ENCODE results near the gene SCN4A. TPM values are rescaled to one million over a fixed set of nuclear protein-coding genes. Genes with fewer than 3 reads are reported as not detected.

SCN4A gene
- total RNA-seq, 1 donor from 2014 or later = 0.43 TPM

- H3K4me2 ChIP-seq (ENCODE audit: low read length) = no peak overlapping the region
- FAIRE-seq (no peak), DNase-seq (ENCODE audit: low read depth) (no peak)
- Mint-ChIP-seq H3K36me3 (ENCODE audit: low read depth, unreplicated experiment) (no peaks in the 10 kb centered on the region), H3K4me3 (ENCODE audit: unreplicated experiment) (no peak overlapping the region), H3K4me1 (ENCODE audit: low read depth, unreplicated experiment) (no peaks in the 10 kb centered on the region), H3K9me3 (ENCODE audit: unreplicated experiment) (no peaks in the 10 kb centered on the region), H3K27ac (ENCODE audit: unreplicated experiment) (no peak overlapping the region), H3K27me3 (ENCODE audit: low read depth, unreplicated experiment) (peaks cover 28% of the 10 kb centered on the region)
- H3K9ac ChIP-seq (ENCODE audit: low read length) = no peak overlapping the region
- H2AFZ ChIP-seq (ENCODE audit: low read depth, low read length) = no peak overlapping the region
- TF ChIP-seq CTCF (IDR thresholded peaks at IDR 0.05; ENCODE audit: insufficient read depth, low read depth, low read length) (no peak), EZH2 (IDR thresholded peaks at IDR 0.05; ENCODE audit: insufficient read depth, low read length) (no peak)
- peaks cover 6% of the 10 kb centered on the region for H3K4me1 ChIP-seq (ENCODE audit: insufficient read depth, low read length)
- no peak overlapping the region for H3K27ac ChIP-seq (ENCODE audit: low read depth, low read length)
- no peaks in the 10 kb centered on the region for H3K79me2 ChIP-seq (ENCODE audit: insufficient read depth, low read length)
- no peaks in the 10 kb centered on the region for H3K9me3 ChIP-seq (ENCODE audit: insufficient read depth, low read depth, low read length)
- H3K36me3 ChIP-seq (ENCODE audit: insufficient read depth, low read length) = no peaks in the 10 kb centered on the region
- peaks cover 10% of the 10 kb centered on the region for H3K27me3 ChIP-seq (ENCODE audit: insufficient read depth, low read length)
- H4K20me1 ChIP-seq (ENCODE audit: insufficient read depth, low read length) = no peaks in the 10 kb centered on the region
- H3K4me3 ChIP-seq (ENCODE audit: insufficient read depth, low read depth, low read length) = no peak overlapping the region
Observed at GRCh38 chr17:63988127-63988478, 15.4 kb upstream of the SCN4A start.

GRCh38 chr17:63987221-63988126 lies 14.8 kb upstream of the SCN4A start:
- Mint-ChIP-seq H3K4me1 (ENCODE audit: low read depth, unreplicated experiment) (no peaks in the 10 kb centered on the region), H3K4me3 (ENCODE audit: unreplicated experiment) (no peak overlapping the region), H3K36me3 (ENCODE audit: low read depth, unreplicated experiment) (no peaks in the 10 kb centered on the region), H3K9me3 (ENCODE audit: unreplicated experiment) (no peaks in the 10 kb centered on the region), H3K27me3 (ENCODE audit: low read depth, unreplicated experiment) (peaks cover 25% of the 10 kb centered on the region), H3K27ac (ENCODE audit: unreplicated experiment) (no peak overlapping the region)
- H3K27me3 ChIP-seq (ENCODE audit: insufficient read depth, low read length) = peaks cover 7% of the 10 kb centered on the region
- TF ChIP-seq CTCF (IDR thresholded peaks at IDR 0.05; ENCODE audit: insufficient read depth, low read depth, low read length) (no peak), EZH2 (IDR thresholded peaks at IDR 0.05; ENCODE audit: insufficient read depth, low read length) (no peak)
- H3K4me2 ChIP-seq (ENCODE audit: low read length) = no peak overlapping the region
- no peaks in the 10 kb centered on the region for H4K20me1 ChIP-seq (ENCODE audit: insufficient read depth, low read length)
- no peaks in the 10 kb centered on the region for H3K9me3 ChIP-seq (ENCODE audit: insufficient read depth, low read depth, low read length)
- no peak overlapping the region for H3K4me3 ChIP-seq (ENCODE audit: insufficient read depth, low read depth, low read length)
- no peaks in the 10 kb centered on the region for H3K79me2 ChIP-seq (ENCODE audit: insufficient read depth, low read length)
- FAIRE-seq = no peak
- no peak overlapping the region for H3K27ac ChIP-seq (ENCODE audit: low read depth, low read length)
- no peak overlapping the region for H3K9ac ChIP-seq (ENCODE audit: low read length)
- DNase-seq (ENCODE audit: low read depth) = no peak
- H3K36me3 ChIP-seq (ENCODE audit: insufficient read depth, low read length) = no peaks in the 10 kb centered on the region
- H2AFZ ChIP-seq (ENCODE audit: low read depth, low read length) = no peak overlapping the region
- H3K4me1 ChIP-seq (ENCODE audit: insufficient read depth, low read length) = peaks cover 6% of the 10 kb centered on the region

- Histone ChIP-seq H2AFZ (ENCODE audit: low read depth, low read length) (no peak overlapping the region), H3K27me3 (ENCODE audit: insufficient read depth, low read length) (peaks cover under 1% of the 10 kb centered on the region), H3K9me3 (ENCODE audit: insufficient read depth, low read depth, low read length) (no peaks in the 10 kb centered on the region), H3K27ac (ENCODE audit: low read depth, low read length) (no peak overlapping the region), H3K79me2 (ENCODE audit: insufficient read depth, low read length) (no peaks in the 10 kb centered on the region), H3K4me3 (ENCODE audit: insufficient read depth, low read depth, low read length) (no peak overlapping the region), H3K36me3 (ENCODE audit: insufficient read depth, low read length) (no peaks in the 10 kb centered on the region), H3K4me2 (ENCODE audit: low read length) (no peak overlapping the region), H3K9ac (ENCODE audit: low read length) (no peak overlapping the region), H3K4me1 (ENCODE audit: insufficient read depth, low read length) (peaks cover 6% of the 10 kb centered on the region), H4K20me1 (ENCODE audit: insufficient read depth, low read length) (no peaks in the 10 kb centered on the region)
- DNase-seq (ENCODE audit: low read depth) (no peak), FAIRE-seq (no peak)
- TF ChIP-seq CTCF (IDR thresholded peaks at IDR 0.05; ENCODE audit: insufficient read depth, low read depth, low read length) (no peak), EZH2 (IDR thresholded peaks at IDR 0.05; ENCODE audit: insufficient read depth, low read length) (no peak)
- no peaks in the 10 kb centered on the region for H3K36me3 Mint-ChIP-seq (ENCODE audit: low read depth, unreplicated experiment)
- peaks cover 18% of the 10 kb centered on the region for H3K27me3 Mint-ChIP-seq (ENCODE audit: low read depth, unreplicated experiment)
- H3K9me3 Mint-ChIP-seq (ENCODE audit: unreplicated experiment) = peaks cover 4% of the 10 kb centered on the region
- no peak overlapping the region for H3K4me3 Mint-ChIP-seq (ENCODE audit: unreplicated experiment)
- no peak overlapping the region for H3K27ac Mint-ChIP-seq (ENCODE audit: unreplicated experiment)
- H3K4me1 Mint-ChIP-seq (ENCODE audit: low read depth, unreplicated experiment) = no peaks in the 10 kb centered on the region
Observed at GRCh38 chr17:63986821-63987220, 14.1 kb upstream of the SCN4A start.

Data from astrocyte (in vitro differentiated cells and primary cell).